ENCODE data around the gene RAB11FIP2. TPM values are rescaled to one million over a fixed set of nuclear protein-coding genes. Genes with fewer than 3 reads are reported as not detected.

The RAB11FIP2 gene
- total and polyA plus RNA-seq, 2 of the 8 experiments (the other 6 are each of a cell fraction or from before 2014, with no cell fraction given) = 3.1 to 12.7 TPM

DNA sequence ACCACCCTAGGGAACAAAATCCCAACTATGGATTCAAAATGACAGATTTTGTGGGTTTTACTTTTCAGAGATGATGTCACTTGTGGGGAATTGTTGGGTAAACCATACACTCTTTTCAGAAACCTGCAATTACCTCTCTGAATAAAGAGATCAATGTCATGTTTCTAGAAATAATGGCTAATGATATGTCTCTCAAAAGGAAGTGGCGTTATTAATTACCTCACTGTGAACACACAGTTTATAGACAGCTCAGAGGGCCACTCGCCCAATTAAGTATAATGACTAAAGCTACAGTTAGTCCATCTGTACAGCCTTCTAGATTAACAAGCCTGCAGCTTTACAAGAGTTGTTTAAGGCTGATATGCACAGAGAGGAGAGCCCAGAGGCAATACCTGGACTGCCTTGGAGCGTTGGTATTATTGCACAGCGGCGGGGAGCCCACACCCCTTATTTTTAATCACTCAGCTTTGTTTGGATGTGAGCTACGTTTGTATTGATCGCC lies 79.5 kb downstream of the RAB11FIP2 start:
- Histone ChIP-seq H2BK120ac (replicated peaks; ENCODE audit: low read depth, low read length) (no peak overlapping the region), H3K9ac (replicated peaks in 1 of 4; ENCODE audit: extremely low read depth in 1 of 4, low read depth in 3 of 4, low read length in 3 of 4) (no peak overlapping the region), H3K79me2 (ENCODE audit: control insufficient read depth in 1 of 2, insufficient read depth in 2 of 2, low read length in 2 of 2) (no peaks in the 10 kb centered on the region), H3K9me3 (ENCODE audit: insufficient read depth in 2 of 2, low read depth in 1 of 2, low read length in 1 of 2) (no peaks in the 10 kb centered on the region; a peak in 1 of 4 replicates), H3K56ac (replicated peaks; ENCODE audit: insufficient read length, low read depth, low read length) (no peak overlapping the region), H2AK5ac (ENCODE audit: low read depth, low read length) (no peak overlapping the region), H3K4me2 (ENCODE audit: insufficient read depth in 1 of 2, low read depth in 2 of 2, low read length in 2 of 2) (no peak overlapping the region), H3K4me3 (ENCODE audit: extremely low read depth in 1 of 4, insufficient read depth in 2 of 4, low read depth in 3 of 4, low read length in 4 of 4) (no peak overlapping the region), H2AFZ (ENCODE audit: low read length) (no peak overlapping the region), H4K8ac (ENCODE audit: extremely low read depth, insufficient read depth, low read length) (no peak overlapping the region), H3K4ac (replicated peaks; ENCODE audit: insufficient read length, low read depth, low read length) (no peak overlapping the region), H3K14ac (ENCODE audit: insufficient read length) (no peak overlapping the region), H3K27ac (ENCODE audit: low read depth, low read length) (no peak overlapping the region), H3K23ac (ENCODE audit: insufficient read length) (no peak overlapping the region), H4K5ac (ENCODE audit: insufficient read length, low read depth, low read length) (no peak overlapping the region), H2BK15ac (ENCODE audit: low read length) (no peak overlapping the region), H2BK20ac (ENCODE audit: low read length) (no peak overlapping the region), H4K20me1 (replicated peaks in 1 of 2; ENCODE audit: control insufficient read depth in 1 of 2, insufficient read depth in 2 of 2, low read length in 2 of 2) (no peaks in the 10 kb centered on the region), H3K4me1 (replicated peaks in 1 of 4; ENCODE audit: control insufficient read depth in 3 of 4, insufficient read depth in 4 of 4, low read length in 3 of 4) (no peaks in the 10 kb centered on the region), H3K27me3 (replicated peaks in 1 of 4; ENCODE audit: control insufficient read depth in 3 of 4, extremely low read depth in 1 of 4, insufficient read depth in 3 of 4, low read length in 3 of 4) (no peaks in the 10 kb centered on the region), H3K79me1 (ENCODE audit: low read depth, low read length) (no peaks in the 10 kb centered on the region), H3K18ac (ENCODE audit: extremely low read depth, low read length) (no peak overlapping the region), H3K23me2 (ENCODE audit: low read depth, low read length) (no peaks in the 10 kb centered on the region), H3K36me3 (ENCODE audit: control insufficient read depth in 2 of 4, insufficient read depth in 4 of 4, low read length in 3 of 4) (no peaks in the 10 kb centered on the region), H4K91ac (replicated peaks; ENCODE audit: insufficient read length, low read length) (no peak overlapping the region), H2BK12ac (ENCODE audit: low read depth, low read length) (no peak overlapping the region), H2BK5ac (ENCODE audit: low read depth, low read length) (no peak overlapping the region)
- CTCF ChIA-PET (ENCODE audit: partially characterized antibody) = interaction anchor here (0.6 kb wide), 1 partner anchor 170 kb away, joined by 3 read pairs; no protein-coding TSS in a partner anchor
- no peak for DNase-seq (ENCODE audit: low read depth in 1 of 2, low spot score in 2 of 2)
- no peak for FAIRE-seq
- POLR2A ChIA-PET (ENCODE audit: partially characterized antibody) = no interaction called here
- 94% methylated on average over 7 of the region's 7 CpGs; no CpG with 5 or more reads in 1 of the 2 experiments for WGBS, 2 experiments (ENCODE audit: extremely low coverage in 1 of 2, insufficient coverage in 1 of 2, insufficient read length in 1 of 2, insufficient replicate concordance in 2 of 2, low coverage in 1 of 2, low lambda C conversion rate in 2 of 2, missing lambda C conversion rate in 1 of 2)
- TF ChIP-seq CEBPB (IDR thresholded peaks at IDR 0.05; ENCODE audit: low read depth, low read length) (no peak), EGR1 (IDR thresholded peaks at IDR 0.05; ENCODE audit: borderline replicate concordance, low read depth, low read length) (no peak), NANOG (IDR thresholded peaks at IDR 0.05; ENCODE audit: insufficient read depth, low read depth, low read length, poor library complexity, severe bottlenecking) (no peak), TEAD4 (IDR thresholded peaks at IDR 0.05; ENCODE audit: low read depth, low read length) (no peak), TAF7 (optimal IDR thresholded peaks at IDR 0.05; ENCODE audit: borderline replicate concordance, low read depth, low read length) (no peak), POU5F1 (IDR thresholded peaks at IDR 0.05; ENCODE audit: low read depth, low read length) (no peak), RBBP5 (IDR thresholded peaks at IDR 0.05; ENCODE audit: borderline replicate concordance, low read depth, low read length) (no peak), CTBP2 (IDR thresholded peaks at IDR 0.05; ENCODE audit: borderline replicate concordance, insufficient read depth, insufficient read length, low read length) (no peak), PHF8 (conservative IDR thresholded peaks at IDR 0.05; ENCODE audit: low read depth, low read length) (no peak), RFX5 (IDR thresholded peaks at IDR 0.05; ENCODE audit: borderline replicate concordance, low read depth, low read length) (no peak)
- TF ChIP-seq, protein P1, sequence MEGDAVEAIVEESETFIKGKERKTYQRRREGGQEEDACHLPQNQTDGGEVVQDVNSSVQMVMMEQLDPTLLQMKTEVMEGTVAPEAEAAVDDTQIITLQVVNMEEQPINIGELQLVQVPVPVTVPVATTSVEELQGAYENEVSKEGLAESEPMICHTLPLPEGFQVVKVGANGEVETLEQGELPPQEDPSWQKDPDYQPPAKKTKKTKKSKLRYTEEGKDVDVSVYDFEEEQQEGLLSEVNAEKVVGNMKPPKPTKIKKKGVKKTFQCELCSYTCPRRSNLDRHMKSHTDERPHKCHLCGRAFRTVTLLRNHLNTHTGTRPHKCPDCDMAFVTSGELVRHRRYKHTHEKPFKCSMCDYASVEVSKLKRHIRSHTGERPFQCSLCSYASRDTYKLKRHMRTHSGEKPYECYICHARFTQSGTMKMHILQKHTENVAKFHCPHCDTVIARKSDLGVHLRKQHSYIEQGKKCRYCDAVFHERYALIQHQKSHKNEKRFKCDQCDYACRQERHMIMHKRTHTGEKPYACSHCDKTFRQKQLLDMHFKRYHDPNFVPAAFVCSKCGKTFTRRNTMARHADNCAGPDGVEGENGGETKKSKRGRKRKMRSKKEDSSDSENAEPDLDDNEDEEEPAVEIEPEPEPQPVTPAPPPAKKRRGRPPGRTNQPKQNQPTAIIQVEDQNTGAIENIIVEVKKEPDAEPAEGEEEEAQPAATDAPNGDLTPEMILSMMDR (IDR thresholded peaks at IDR 0.05; ENCODE audit: control extremely low read depth in 1 of 3, insufficient read depth in 1 of 3, low read depth in 1 of 3, low read length in 3 of 3) = no peak
